Mucosa of stomach (tissue), 1 donor: ENCODE data around the gene RAP1GAP2.

ENCODE experiments used
- H3K27me3 ChIP-seq: one replicate; pipeline ENCODE4 v1.7.0; 2013; ENCODE audit warnings: mild to moderate bottlenecking, low read length; ENCODE audit not compliant: control insufficient read depth, insufficient read depth
- H3K36me3 ChIP-seq: one replicate; pipeline ENCODE4 v1.7.0; 2013; ENCODE audit warnings: low read length; ENCODE audit not compliant: control insufficient read depth, insufficient read depth
- H3K4me1 ChIP-seq: one replicate; pipeline ENCODE4 v1.7.0; 2013; ENCODE audit warnings: mild to moderate bottlenecking, low read length; ENCODE audit not compliant: control insufficient read depth, insufficient read depth
- H3K4me3 ChIP-seq: one replicate; pipeline ENCODE4 v1.7.0; 2013; ENCODE audit warnings: low read length
- H3K9ac ChIP-seq: one replicate; pipeline ENCODE4 v1.7.0; 2013; ENCODE audit warnings: mild to moderate bottlenecking, low read length, moderate library complexity
- H3K9me3 ChIP-seq: one replicate; pipeline ENCODE4 v1.7.0; 2013; ENCODE audit warnings: mild to moderate bottlenecking, low read length, moderate library complexity; ENCODE audit not compliant: control insufficient read depth
- donor health status: Pancreatic carcinoma.

Gene RAP1GAP2

DNA sequence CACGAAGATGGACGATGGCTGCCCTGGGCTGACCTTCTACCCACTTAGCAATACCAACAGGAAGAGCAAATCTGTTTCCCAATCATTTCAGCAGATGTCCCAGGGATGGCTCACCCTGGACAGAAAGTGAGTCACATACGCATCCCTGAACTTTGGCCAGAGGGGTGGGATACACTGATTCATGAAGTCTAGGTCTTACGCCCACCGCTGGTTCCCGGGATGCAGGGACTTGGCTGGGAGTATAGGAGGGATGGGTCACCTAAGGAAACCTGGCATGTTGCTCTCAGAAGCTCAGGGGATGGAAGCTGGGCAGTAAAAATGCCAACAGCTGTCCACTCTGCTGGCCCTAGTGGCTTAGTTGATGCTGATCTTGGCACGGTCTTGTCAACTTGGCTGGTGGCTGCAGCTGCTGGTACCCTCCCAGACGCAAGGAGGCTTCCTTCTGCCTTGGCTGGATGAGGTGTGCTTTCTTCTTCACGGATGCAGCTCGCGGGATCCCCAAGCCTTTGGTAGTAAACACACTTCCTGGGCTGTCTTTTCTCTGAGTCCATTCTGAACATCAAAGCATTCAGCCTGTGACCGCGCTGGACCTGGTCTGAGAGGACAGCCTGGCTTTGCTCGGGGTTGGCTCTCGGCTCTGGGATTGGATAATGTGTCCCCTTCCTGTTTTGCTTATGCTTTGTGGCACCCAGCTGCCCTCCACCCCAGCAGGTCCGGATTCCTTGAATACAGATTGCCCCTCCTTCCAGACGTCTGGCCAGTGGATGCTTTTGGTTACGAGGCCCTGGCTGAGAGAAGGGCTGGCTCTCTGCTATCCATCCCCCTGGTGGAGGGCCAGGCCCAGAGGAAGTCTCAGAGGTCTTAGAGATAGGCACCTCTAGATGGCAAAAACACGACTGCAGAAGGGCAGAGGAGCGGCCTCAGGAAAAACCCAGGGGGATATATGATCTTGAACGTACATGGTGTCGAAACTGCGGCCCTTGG lies 71.5 kb downstream of the RAP1GAP2 start:
- no peaks in the 10 kb centered on the region for H3K27me3 ChIP-seq
- no peaks in the 10 kb centered on the region for H3K9me3 ChIP-seq
- no peak overlapping the region for H3K9ac ChIP-seq
- H3K4me1 ChIP-seq, result peaks cover 16% of the 10 kb centered on the region
- H3K4me3 ChIP-seq, result no peak overlapping the region
- no peaks in the 10 kb centered on the region for H3K36me3 ChIP-seq

DNA sequence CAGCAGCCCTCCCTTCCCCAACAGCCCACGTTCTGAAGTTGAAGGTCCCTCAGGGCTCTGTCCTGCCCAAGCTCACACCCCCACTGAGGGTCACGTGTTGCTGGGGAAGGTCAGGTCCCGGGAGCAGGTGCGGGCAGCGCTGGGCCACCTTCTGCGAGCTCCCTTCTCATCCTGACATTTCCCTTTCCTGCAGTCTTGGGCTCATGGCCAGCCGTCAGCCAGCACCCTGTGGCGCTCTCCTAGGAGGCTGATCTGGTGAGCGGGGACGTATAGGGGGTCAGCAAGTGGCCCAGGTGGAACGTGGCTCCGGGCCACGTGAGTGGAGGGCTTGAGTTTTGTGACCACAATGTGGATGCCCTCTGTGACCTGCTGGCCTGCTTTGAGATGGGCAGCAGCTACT lies 73.4 kb downstream of the RAP1GAP2 start:
- Histone ChIP-seq H3K4me1 (peaks cover 6% of the 10 kb centered on the region), H3K27me3 (no peaks in the 10 kb centered on the region), H3K9ac (no peak overlapping the region), H3K4me3 (no peak overlapping the region), H3K9me3 (no peaks in the 10 kb centered on the region), H3K36me3 (no peaks in the 10 kb centered on the region)

DNA sequence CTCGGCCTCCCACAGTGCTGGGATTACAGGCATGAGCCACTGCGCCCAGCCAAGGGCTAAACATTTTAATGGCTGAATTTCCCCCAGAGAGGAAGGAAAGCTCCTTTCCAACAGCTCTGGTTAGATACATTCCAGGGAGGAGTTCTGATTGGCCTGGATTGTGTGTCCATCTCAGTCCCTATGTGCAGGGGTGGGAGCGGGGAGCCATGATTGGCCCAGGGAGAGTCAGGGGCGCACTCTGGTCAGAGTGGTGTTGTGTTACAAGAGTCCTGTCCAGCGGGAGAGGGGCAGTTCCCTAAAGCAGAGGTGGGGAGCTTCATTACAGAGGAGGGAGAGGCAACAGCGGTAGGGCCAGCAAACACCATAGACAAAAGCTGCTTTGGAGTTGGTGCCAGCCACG lies 75.0 kb downstream of the RAP1GAP2 start:
- Histone ChIP-seq H3K4me1 (no peaks in the 10 kb centered on the region), H3K4me3 (no peak overlapping the region), H3K36me3 (no peaks in the 10 kb centered on the region), H3K9ac (no peak overlapping the region), H3K27me3 (no peaks in the 10 kb centered on the region), H3K9me3 (no peaks in the 10 kb centered on the region)

DNA sequence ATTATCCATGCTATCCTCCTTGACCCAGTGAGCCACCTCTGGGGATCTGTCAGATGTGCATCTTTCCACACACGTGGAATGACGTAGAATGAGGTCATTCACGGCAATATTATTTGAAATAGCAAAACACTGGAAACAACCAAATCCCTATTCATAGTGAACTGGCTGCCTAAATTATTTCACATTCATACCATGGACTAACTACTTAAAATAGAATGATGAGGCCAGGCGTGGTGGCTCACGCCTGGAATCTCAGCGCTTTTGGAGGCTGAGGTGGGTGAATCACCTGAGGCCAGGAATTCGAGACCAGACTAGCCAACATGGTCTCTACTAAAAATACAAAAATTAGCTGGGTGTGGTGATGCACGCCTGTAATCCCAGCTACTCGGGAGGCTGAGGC lies 75.5 kb downstream of the RAP1GAP2 start:
- Histone ChIP-seq H3K27me3 (no peaks in the 10 kb centered on the region), H3K9me3 (no peaks in the 10 kb centered on the region), H3K4me1 (no peaks in the 10 kb centered on the region), H3K4me3 (no peak overlapping the region), H3K36me3 (no peaks in the 10 kb centered on the region), H3K9ac (no peak overlapping the region)

DNA sequence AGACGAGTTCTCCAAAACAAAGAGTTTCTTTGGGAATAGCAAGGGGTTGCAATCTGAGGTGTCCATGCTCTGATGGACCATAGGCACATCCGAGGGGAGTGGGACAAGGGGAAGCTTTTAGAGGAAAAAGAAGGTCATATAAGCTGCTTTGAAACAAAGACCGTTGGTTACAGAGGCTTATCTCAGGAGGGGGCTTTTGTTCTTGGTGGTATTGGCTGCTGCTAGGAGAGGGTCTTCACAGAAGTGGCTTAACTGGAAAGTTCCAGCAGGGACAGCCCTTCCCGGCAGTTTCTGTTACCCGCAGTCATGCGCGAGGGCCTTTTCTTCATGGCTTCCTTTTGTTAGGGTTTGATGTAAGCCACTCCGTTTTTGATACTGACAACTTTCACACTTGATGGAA lies 76.0 kb downstream of the RAP1GAP2 start:
- H3K9me3 ChIP-seq, result no peaks in the 10 kb centered on the region
- H3K27me3 ChIP-seq, result no peaks in the 10 kb centered on the region
- H3K36me3 ChIP-seq, result no peaks in the 10 kb centered on the region
- no peaks in the 10 kb centered on the region for H3K4me1 ChIP-seq
- no peak overlapping the region for H3K9ac ChIP-seq
- H3K4me3 ChIP-seq, result no peak overlapping the region

DNA sequence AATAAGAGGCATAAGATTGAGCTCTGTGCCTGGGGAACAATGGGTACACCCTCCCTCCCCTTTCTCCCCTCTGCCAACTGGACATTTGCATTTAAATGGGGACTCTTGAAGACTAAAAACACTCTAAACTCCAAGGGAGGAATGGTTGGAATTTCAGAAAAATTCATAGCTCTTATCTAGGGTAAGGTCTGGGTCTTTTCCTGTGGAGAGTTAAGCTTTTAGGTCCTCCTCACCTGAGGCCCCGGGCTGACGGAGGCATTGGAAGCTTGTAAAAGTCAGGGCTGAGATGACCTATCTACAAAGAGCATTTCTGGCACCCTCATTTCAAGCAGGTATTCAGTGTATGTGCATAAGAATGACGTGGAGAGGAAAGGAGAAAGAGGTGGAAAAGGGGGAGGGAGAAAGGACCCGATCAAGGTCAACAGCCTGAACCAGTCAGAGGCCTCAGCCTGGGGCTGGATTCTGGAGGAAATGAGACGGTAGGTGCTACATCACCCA lies 78.0 kb downstream of the RAP1GAP2 start:
- H3K9me3 ChIP-seq, result no peaks in the 10 kb centered on the region
- no peak overlapping the region for H3K4me3 ChIP-seq
- no peaks in the 10 kb centered on the region for H3K27me3 ChIP-seq
- no peaks in the 10 kb centered on the region for H3K4me1 ChIP-seq
- no peaks in the 10 kb centered on the region for H3K36me3 ChIP-seq
- no peak overlapping the region for H3K9ac ChIP-seq

DNA sequence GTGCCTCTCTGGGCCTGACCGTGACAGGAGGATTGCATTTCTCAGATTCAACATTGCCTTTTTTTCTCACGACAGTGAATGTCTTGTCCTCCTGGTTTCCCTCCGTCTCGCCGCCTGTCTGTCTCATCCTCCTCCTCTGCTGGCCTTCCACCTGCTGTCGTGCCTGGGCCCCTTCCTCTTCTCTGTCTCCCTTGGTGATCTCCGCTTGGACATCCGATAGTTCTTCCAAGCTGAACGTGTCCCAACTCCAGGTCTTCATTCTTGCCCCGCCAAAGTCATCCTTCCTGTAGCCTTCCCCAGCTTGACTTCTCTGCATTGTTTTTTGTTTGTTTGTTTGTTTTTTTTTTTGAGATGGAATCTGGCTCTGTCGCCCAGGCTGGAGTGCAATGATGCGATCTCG lies 79.4 kb downstream of the RAP1GAP2 start:
- no peaks in the 10 kb centered on the region for H3K9me3 ChIP-seq
- H3K27me3 ChIP-seq, result no peaks in the 10 kb centered on the region
- no peak overlapping the region for H3K9ac ChIP-seq
- H3K36me3 ChIP-seq, result no peaks in the 10 kb centered on the region
- no peak overlapping the region for H3K4me3 ChIP-seq
- H3K4me1 ChIP-seq, result no peaks in the 10 kb centered on the region

DNA sequence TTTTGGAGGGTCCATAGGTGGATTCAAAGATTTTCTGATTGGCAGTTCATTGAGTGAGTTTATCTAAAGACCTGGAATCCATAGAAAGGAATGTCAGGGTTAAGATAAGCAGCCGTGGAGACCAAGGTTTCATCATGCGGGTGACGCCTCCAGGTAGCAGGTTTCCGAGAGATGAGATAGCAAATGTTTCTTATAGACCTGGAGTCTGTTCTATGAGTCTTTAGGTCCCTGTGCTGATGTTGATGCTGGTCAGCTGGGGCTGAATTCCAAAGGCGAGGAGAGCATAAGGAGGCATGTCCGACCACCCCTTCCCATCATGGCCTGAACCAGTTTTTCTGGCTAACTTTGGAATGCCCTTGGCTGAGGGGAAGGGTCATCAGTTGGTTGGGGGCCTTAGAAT lies 80.2 kb downstream of the RAP1GAP2 start:
- no peaks in the 10 kb centered on the region for H3K36me3 ChIP-seq
- H3K9me3 ChIP-seq, result no peaks in the 10 kb centered on the region
- no peaks in the 10 kb centered on the region for H3K27me3 ChIP-seq
- H3K4me1 ChIP-seq, result no peaks in the 10 kb centered on the region
- no peak overlapping the region for H3K4me3 ChIP-seq
- H3K9ac ChIP-seq, result no peak overlapping the region

DNA sequence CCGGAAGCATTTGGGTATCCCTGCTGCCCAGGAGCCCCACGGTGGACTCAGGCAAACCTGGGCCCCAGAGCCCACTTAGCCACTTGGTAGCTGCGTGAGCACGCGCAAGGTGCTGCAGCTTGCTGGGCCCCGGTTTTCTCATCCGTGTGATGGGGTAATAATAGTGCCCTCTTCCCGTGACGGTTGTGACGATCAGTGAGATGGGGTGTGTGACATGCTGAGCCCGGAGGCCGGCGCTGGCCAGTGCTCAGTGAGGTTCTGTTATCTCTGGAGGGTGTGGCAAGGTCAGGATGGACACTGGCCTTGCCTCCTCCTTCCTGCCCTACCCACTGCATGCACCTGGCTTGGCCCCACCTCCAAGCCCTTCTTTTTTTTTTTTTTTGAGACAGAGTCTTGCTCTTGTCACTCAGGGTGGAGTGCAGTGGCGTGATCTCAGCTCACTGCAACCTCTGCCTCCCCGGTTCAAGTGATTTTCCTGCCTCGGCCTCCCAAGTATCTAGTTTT lies 82.6 kb downstream of the RAP1GAP2 start:
- Histone ChIP-seq H3K36me3 (no peaks in the 10 kb centered on the region), H3K9ac (no peak overlapping the region), H3K27me3 (no peaks in the 10 kb centered on the region), H3K4me3 (no peak overlapping the region), H3K4me1 (peaks cover 13% of the 10 kb centered on the region), H3K9me3 (no peaks in the 10 kb centered on the region)

DNA sequence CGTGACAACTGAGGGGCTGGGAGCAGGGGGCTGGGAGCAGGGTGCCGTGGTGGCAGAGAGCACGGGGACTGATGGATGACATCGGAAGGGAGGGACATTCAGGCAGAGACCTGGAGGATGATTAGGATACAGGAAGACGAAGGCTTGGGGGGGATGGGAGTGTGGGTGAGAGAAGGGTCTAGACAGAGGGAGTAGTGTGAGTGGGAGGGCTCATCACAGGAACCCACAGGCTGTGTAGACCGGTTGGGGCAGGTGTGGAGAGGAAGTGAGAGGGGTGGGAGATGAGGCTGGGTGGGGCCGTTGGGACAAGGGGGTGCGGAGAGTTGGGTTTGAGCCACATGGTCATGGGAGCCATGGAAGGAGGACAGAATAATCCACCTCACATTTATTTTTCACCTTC lies 83.8 kb downstream of the RAP1GAP2 start:
- Histone ChIP-seq H3K27me3 (no peaks in the 10 kb centered on the region), H3K4me1 (peaks cover 15% of the 10 kb centered on the region), H3K4me3 (no peak overlapping the region), H3K9ac (no peak overlapping the region), H3K9me3 (no peaks in the 10 kb centered on the region), H3K36me3 (no peaks in the 10 kb centered on the region)

DNA sequence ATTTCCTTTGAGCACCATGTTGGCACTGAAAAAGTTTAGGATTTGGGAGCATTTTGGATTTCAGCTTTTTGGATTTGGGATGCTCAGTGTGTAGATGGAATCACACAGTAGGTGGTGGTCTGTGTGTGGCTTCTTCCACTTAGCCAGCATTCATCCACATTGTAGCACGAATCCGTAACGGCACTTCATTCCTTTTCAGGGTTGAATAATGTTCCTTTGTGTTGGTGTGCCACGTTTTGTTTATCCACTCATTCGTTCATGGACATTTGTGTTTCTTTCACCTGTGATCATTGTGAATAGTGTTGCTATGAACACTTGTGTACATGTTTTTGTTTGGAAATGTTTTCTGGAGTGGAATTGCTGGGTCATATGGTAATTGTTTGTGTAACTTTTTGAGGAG lies 85.1 kb downstream of the RAP1GAP2 start:
- Histone ChIP-seq H3K27me3 (no peaks in the 10 kb centered on the region), H3K4me3 (no peak overlapping the region), H3K4me1 (peaks cover 15% of the 10 kb centered on the region), H3K9ac (no peak overlapping the region), H3K9me3 (no peaks in the 10 kb centered on the region), H3K36me3 (no peaks in the 10 kb centered on the region)

DNA sequence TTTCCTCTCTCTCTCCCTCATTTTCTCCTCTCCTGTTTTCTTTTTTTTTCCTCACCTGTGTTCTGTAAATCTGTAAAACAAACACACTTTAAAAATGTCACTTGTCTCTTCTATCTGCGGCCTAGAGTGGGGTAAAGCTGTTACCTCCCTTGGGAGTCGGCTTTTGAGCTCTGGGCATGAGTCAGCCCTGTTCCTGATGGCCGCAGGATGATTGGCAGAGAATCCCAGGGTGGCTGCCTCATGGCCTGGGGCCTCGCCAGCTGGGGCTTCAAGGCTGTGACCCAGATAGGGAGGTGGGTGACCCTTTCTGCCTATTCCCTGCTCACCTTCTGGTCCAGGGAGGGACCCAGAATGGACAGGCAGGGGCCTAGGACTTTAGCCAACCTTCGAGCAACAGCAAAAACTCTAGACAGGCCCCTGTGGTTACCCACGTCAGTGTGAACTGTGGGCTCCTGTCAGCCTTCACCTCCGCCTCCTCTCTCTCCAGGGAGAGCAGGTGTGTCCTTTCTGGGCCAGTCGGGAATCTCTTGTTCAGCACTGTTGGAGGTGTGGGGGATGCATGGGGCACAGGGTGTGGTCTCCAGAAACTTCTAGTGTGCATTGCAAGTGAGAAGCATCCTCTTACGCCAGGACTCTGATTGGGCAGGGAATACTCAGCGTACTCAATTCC lies 87.4 kb downstream of the RAP1GAP2 start:
- H3K4me3 ChIP-seq, result no peak overlapping the region
- H3K9me3 ChIP-seq, result no peaks in the 10 kb centered on the region
- H3K9ac ChIP-seq, result no peak overlapping the region
- no peaks in the 10 kb centered on the region for H3K36me3 ChIP-seq
- H3K4me1 ChIP-seq, result peaks cover 15% of the 10 kb centered on the region
- H3K27me3 ChIP-seq, result no peaks in the 10 kb centered on the region
